ENCODE results near the gene OR10T2. TPM values are rescaled to one million over a fixed set of nuclear protein-coding genes. Genes with fewer than 3 reads are reported as not detected.
"Not testable (repeated sequence)": the region's sequence is repeated elsewhere in the genome, so short reads cannot be mapped to it uniquely, and the experiment has no call there.

The OR10T2 gene
- total RNA-seq (2014; rRNA removed; shearing (Covaris generic)) = not detected in 2 replicates
- not detected in 2 replicates for total RNA-seq (2022)
- not detected for Bru-seq, nascent RNA
- not detected for BruChase-seq, experiment 1, labeled RNA remaining after a 6-hour chase
- not detected for BruChase-seq, experiment 2, labeled RNA remaining after a 2-hour chase
- long read RNA-seq = 0 reads

GRCh38 chr1:158398818-158399514, at the start of gene OR10T2:
TSS of gene OR10T2 (minus strand) at chr1:158399466. CDS start at chr1:158399466, 0 bp downstream.
- no peak within 1 kb of the TSS for H3K4me2 ChIP-seq (ENCODE audit: low read length)
- CTCF ChIA-PET (ENCODE audit: unreplicated experiment) = no interaction called here
- no TSS peak for BruUV-seq (replicated peaks)
- no peak within 1 kb of the TSS for H3K27ac ChIP-seq (ENCODE audit: low read depth, low read length, poor library complexity, severe bottlenecking)
- H4K20me1 ChIP-seq (ENCODE audit: insufficient read depth, low read length) = no peaks in the 10 kb centered on the region
- no peak within 1 kb of the TSS for H2AFZ ChIP-seq (ENCODE audit: low read length)
- no peaks in the 10 kb centered on the region for H3K9me2 ChIP-seq (ENCODE audit: insufficient read depth, low read length)
- H3K4me1 ChIP-seq (ENCODE audit: insufficient read depth, low read length, poor library complexity, severe bottlenecking) = no peaks in the 10 kb centered on the region
- H3K9me3 ChIP-seq (ENCODE audit: low read length) = no peaks in the 10 kb centered on the region
- POLR2A ChIA-PET = interaction anchor here (0.7 kb wide), 1 partner anchor 264 kb away, joined by 3 read pairs; no protein-coding TSS in a partner anchor
- TF ChIP-seq CTCF (conservative IDR thresholded peaks at IDR 0.05; ENCODE audit: low read length) = no peak
- no peak for TF ChIP-seq EZH2phosphoT487 (IDR thresholded peaks at IDR 0.05; ENCODE audit: borderline replicate concordance, low read depth, low read length)
- H3K36me3 ChIP-seq (ENCODE audit: insufficient read depth, low read length) = no peaks in the 10 kb centered on the region
- H3K4me3 ChIP-seq (ENCODE audit: low read depth, low read length, poor library complexity, severe bottlenecking) = no peak within 1 kb of the TSS
- intact Hi-C loops (cut with micrococcal nuclease; ENCODE audit: unreplicated experiment) = no loop called here
- DNase-seq (ENCODE audit: low spot score) = no peak
- H3K79me2 ChIP-seq (ENCODE audit: insufficient read depth, low read depth, low read length) = no peaks in the 10 kb centered on the region

DNA sequence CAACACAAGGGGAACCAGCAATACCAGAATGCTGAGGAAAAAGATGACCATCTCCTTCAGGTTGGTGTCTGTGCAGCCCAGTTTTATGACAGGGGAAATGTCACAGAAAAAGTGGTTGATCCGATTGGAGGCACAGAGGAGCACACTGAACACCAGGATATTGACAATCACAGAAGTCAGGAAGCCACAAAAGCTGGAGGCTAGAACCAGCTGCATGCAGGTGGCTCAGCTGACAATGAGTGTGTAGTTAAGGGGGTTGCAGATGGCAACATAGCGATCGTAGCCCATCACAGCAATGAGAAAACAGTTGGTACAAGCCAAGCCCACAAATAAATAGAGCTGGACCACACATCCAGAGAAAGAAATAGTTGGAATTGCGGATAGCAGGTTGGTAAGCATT, 46.1 kb upstream of the OR10T2 start:
- BruUV-seq (replicated peaks) = no TSS peak
- Histone ChIP-seq H3K9me3 (ENCODE audit: low read length) (no peaks in the 10 kb centered on the region), H3K4me1 (ENCODE audit: insufficient read depth, low read length, poor library complexity, severe bottlenecking) (no peaks in the 10 kb centered on the region), H3K27ac (ENCODE audit: low read depth, low read length, poor library complexity, severe bottlenecking) (no peak overlapping the region), H3K4me3 (ENCODE audit: low read depth, low read length, poor library complexity, severe bottlenecking) (no peak overlapping the region), H3K4me2 (ENCODE audit: low read length) (no peak overlapping the region), H4K20me1 (ENCODE audit: insufficient read depth, low read length) (no peaks in the 10 kb centered on the region), H3K9me2 (ENCODE audit: insufficient read depth, low read length) (no peaks in the 10 kb centered on the region), H2AFZ (ENCODE audit: low read length) (no peak overlapping the region), H3K79me2 (ENCODE audit: insufficient read depth, low read depth, low read length) (no peaks in the 10 kb centered on the region), H3K36me3 (ENCODE audit: insufficient read depth, low read length) (no peaks in the 10 kb centered on the region)
- TF ChIP-seq EZH2phosphoT487 (IDR thresholded peaks at IDR 0.05; ENCODE audit: borderline replicate concordance, low read depth, low read length) (no peak), CTCF (conservative IDR thresholded peaks at IDR 0.05; ENCODE audit: low read length) (no peak)
- ChIA-PET POLR2A (no interaction called here), CTCF (ENCODE audit: unreplicated experiment) (no interaction called here)
- intact Hi-C loops (cut with micrococcal nuclease; ENCODE audit: unreplicated experiment) = no loop called here
- no peak for DNase-seq (ENCODE audit: low spot score)

DNA sequence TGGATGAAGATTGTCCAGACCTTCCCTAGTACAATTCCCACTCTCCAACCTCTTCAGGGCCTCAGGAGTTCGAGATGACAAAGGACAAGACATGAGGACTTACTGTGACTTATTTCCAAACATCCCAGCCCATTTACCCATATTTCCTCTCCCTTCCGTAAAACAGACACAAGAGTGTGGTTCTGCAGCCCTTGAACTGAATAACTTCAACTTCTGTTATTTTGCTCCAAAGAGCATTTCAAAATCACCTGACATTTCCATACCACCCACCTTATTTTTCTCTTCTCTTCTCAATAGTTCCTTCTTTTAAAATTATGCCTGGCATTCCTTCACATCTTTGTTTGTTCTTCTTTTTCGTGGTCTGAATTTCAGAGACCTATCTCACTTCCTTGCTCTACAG, 35.5 kb upstream of the OR10T2 start:
- H3K4me2 ChIP-seq (ENCODE audit: low read length) = no peak overlapping the region
- TF ChIP-seq CTCF (conservative IDR thresholded peaks at IDR 0.05; ENCODE audit: low read length) = no peak
- no peak for TF ChIP-seq EZH2phosphoT487 (IDR thresholded peaks at IDR 0.05; ENCODE audit: borderline replicate concordance, low read depth, low read length)
- DNase-seq (ENCODE audit: low spot score) = no peak
- intact Hi-C loops (cut with micrococcal nuclease; ENCODE audit: unreplicated experiment) = no loop called here
- H4K20me1 ChIP-seq (ENCODE audit: insufficient read depth, low read length) = no peaks in the 10 kb centered on the region
- ChIA-PET CTCF (ENCODE audit: unreplicated experiment) (no interaction called here), POLR2A (no interaction called here)
- no peaks in the 10 kb centered on the region for H3K4me1 ChIP-seq (ENCODE audit: insufficient read depth, low read length, poor library complexity, severe bottlenecking)
- H3K27ac ChIP-seq (ENCODE audit: low read depth, low read length, poor library complexity, severe bottlenecking) = no peak overlapping the region
- H3K36me3 ChIP-seq (ENCODE audit: insufficient read depth, low read length) = no peaks in the 10 kb centered on the region
- H3K79me2 ChIP-seq (ENCODE audit: insufficient read depth, low read depth, low read length) = no peaks in the 10 kb centered on the region
- no peak overlapping the region for H2AFZ ChIP-seq (ENCODE audit: low read length)
- H3K9me2 ChIP-seq (ENCODE audit: insufficient read depth, low read length) = no peaks in the 10 kb centered on the region
- no TSS peak for BruUV-seq (replicated peaks)
- H3K4me3 ChIP-seq (ENCODE audit: low read depth, low read length, poor library complexity, severe bottlenecking) = no peak overlapping the region
- H3K9me3 ChIP-seq (ENCODE audit: low read length) = no peaks in the 10 kb centered on the region

- H3K27ac ChIP-seq (ENCODE audit: low read depth, low read length, poor library complexity, severe bottlenecking); BruUV-seq (replicated peaks); H3K36me3 ChIP-seq (ENCODE audit: insufficient read depth, low read length); H2AFZ ChIP-seq (ENCODE audit: low read length); intact Hi-C loops (cut with micrococcal nuclease; ENCODE audit: unreplicated experiment); DNase-seq (ENCODE audit: low spot score); CTCF ChIA-PET (ENCODE audit: unreplicated experiment); H3K4me3 ChIP-seq (ENCODE audit: low read depth, low read length, poor library complexity, severe bottlenecking); H3K79me2 ChIP-seq (ENCODE audit: insufficient read depth, low read depth, low read length); H3K4me1 ChIP-seq (ENCODE audit: insufficient read depth, low read length, poor library complexity, severe bottlenecking); H3K9me2 ChIP-seq (ENCODE audit: insufficient read depth, low read length); POLR2A ChIA-PET; H3K9me3 ChIP-seq (ENCODE audit: low read length); H4K20me1 ChIP-seq (ENCODE audit: insufficient read depth, low read length); H3K4me2 ChIP-seq (ENCODE audit: low read length): not testable (repeated sequence)
Measured at GRCh38 chr1:158430163-158430562, 30.9 kb upstream of the OR10T2 start.
